ENCODE data around the gene HOXD3.

The HOXD3 gene

DNA sequence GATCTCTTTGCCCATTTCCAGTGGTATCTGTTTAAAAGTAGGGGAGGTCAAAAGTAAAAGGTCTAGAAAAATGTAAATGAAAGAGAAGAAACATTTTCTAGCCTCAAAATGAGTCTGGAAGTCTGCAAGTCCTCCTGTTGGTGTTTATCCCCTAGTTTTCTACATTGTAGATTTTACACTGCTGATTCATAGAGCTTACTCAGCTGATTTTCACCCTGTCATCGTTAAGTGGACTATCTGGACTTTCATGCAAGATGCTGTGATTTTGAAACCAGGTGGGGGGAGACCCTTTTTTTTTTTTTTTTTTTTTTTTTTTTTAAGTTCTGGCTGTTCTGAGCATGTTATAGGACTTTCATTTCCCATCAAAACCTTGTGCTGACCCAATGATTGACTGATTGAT is 10.3 kb downstream of the HOXD3 start:
- H3K27me3 ChIP-seq (ENCODE audit: insufficient read depth, low read length, poor library complexity): peaks cover 3% of the 10 kb centered on the region
- H2AFZ ChIP-seq (ENCODE audit: low read depth, low read length): no peak overlapping the region
- H3K79me2 ChIP-seq (ENCODE audit: insufficient read depth, low read length): no peaks in the 10 kb centered on the region
- H3K9me3 ChIP-seq (ENCODE audit: insufficient read depth, low read length, severe bottlenecking): no peaks in the 10 kb centered on the region
- no peak overlapping the region for H3K27ac ChIP-seq (ENCODE audit: low read length)
- no peak for TF ChIP-seq EZH2 (IDR thresholded peaks at IDR 0.05; ENCODE audit: borderline replicate concordance, low read depth, low read length, severe bottlenecking)
- TF ChIP-seq, protein P1, sequence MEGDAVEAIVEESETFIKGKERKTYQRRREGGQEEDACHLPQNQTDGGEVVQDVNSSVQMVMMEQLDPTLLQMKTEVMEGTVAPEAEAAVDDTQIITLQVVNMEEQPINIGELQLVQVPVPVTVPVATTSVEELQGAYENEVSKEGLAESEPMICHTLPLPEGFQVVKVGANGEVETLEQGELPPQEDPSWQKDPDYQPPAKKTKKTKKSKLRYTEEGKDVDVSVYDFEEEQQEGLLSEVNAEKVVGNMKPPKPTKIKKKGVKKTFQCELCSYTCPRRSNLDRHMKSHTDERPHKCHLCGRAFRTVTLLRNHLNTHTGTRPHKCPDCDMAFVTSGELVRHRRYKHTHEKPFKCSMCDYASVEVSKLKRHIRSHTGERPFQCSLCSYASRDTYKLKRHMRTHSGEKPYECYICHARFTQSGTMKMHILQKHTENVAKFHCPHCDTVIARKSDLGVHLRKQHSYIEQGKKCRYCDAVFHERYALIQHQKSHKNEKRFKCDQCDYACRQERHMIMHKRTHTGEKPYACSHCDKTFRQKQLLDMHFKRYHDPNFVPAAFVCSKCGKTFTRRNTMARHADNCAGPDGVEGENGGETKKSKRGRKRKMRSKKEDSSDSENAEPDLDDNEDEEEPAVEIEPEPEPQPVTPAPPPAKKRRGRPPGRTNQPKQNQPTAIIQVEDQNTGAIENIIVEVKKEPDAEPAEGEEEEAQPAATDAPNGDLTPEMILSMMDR (IDR thresholded peaks at IDR 0.05; ENCODE audit: borderline replicate concordance, extremely low read depth, low read length, poor library complexity, severe bottlenecking): no peak
- no peaks in the 10 kb centered on the region for H3K4me1 ChIP-seq (ENCODE audit: insufficient read depth, low read length)
- H3K36me3 ChIP-seq (ENCODE audit: insufficient read depth, low read length): no peaks in the 10 kb centered on the region
- no peak for ATAC-seq (ENCODE audit: insufficient read depth, low read depth)
- no peak overlapping the region for H3K9ac ChIP-seq (ENCODE audit: low read depth, low read length)
- no peaks in the 10 kb centered on the region for H4K20me1 ChIP-seq (ENCODE audit: insufficient read depth, low read length)
- DNase-seq: no peak
- H3K4me3 ChIP-seq (ENCODE audit: low read depth in 1 of 2, low read length in 2 of 2): no peak overlapping the region
- H3K4me2 ChIP-seq (ENCODE audit: insufficient read depth, low read length): no peak overlapping the region

DNA sequence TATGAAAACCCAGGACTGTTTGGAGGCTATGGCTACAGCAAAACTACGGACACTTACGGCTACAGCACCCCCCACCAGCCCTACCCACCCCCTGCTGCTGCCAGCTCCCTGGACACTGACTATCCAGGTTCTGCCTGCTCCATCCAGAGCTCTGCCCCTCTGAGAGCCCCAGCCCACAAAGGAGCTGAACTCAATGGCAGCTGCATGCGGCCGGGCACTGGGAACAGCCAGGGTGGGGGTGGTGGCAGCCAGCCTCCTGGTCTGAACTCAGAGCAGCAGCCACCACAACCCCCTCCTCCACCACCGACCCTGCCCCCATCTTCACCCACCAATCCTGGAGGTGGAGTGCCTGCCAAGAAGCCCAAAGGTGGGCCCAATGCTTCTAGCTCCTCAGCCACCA is 12.1 kb downstream of the HOXD3 start:
- DNase-seq (no peak), ATAC-seq (ENCODE audit: insufficient read depth, low read depth) (no peak)
- TF ChIP-seq, protein P1 (IDR thresholded peaks at IDR 0.05; ENCODE audit: borderline replicate concordance, extremely low read depth, low read length, poor library complexity, severe bottlenecking): no peak
- no peak for TF ChIP-seq EZH2 (IDR thresholded peaks at IDR 0.05; ENCODE audit: borderline replicate concordance, low read depth, low read length, severe bottlenecking)
- no peak overlapping the region for H3K27ac ChIP-seq (ENCODE audit: low read length)
- H2AFZ ChIP-seq (ENCODE audit: low read depth, low read length): no peak overlapping the region
- H3K4me2 ChIP-seq (ENCODE audit: insufficient read depth, low read length): no peak overlapping the region
- no peaks in the 10 kb centered on the region for H3K4me1 ChIP-seq (ENCODE audit: insufficient read depth, low read length)
- H4K20me1 ChIP-seq (ENCODE audit: insufficient read depth, low read length): no peaks in the 10 kb centered on the region
- H3K9me3 ChIP-seq (ENCODE audit: insufficient read depth, low read length, severe bottlenecking): no peaks in the 10 kb centered on the region
- no peaks in the 10 kb centered on the region for H3K79me2 ChIP-seq (ENCODE audit: insufficient read depth, low read length)
- H3K36me3 ChIP-seq (ENCODE audit: insufficient read depth, low read length): no peaks in the 10 kb centered on the region
- H3K4me3 ChIP-seq (ENCODE audit: low read depth in 1 of 2, low read length in 2 of 2): no peak overlapping the region
- peaks cover 8% of the 10 kb centered on the region for H3K27me3 ChIP-seq (ENCODE audit: insufficient read depth, low read length, poor library complexity)
- no peak overlapping the region for H3K9ac ChIP-seq (ENCODE audit: low read depth, low read length)

DNA sequence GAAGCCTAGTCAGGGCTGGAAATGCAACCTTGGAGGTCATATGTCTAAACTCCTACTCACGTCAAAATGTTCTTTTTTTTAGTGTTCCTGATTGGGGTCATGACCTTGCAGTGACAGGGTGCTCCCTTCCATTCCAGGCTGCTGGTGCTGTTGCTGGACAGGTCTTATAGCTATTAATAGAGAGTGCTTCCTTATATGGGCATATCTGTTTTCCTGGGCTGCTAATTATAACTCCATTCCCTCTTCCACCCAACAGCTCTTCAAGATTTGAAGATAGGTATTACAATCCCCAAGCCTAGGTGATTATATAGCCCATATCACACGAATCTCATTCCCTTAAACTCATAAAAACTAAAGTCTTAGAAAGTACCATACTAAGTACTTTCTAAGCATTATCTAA is 12.6 kb downstream of the HOXD3 start:
- H2AFZ ChIP-seq (ENCODE audit: low read depth, low read length): no peak overlapping the region
- TF ChIP-seq, protein P1 (IDR thresholded peaks at IDR 0.05; ENCODE audit: borderline replicate concordance, extremely low read depth, low read length, poor library complexity, severe bottlenecking): no peak
- TF ChIP-seq EZH2 (IDR thresholded peaks at IDR 0.05; ENCODE audit: borderline replicate concordance, low read depth, low read length, severe bottlenecking): no peak
- DNase-seq (no peak), ATAC-seq (ENCODE audit: insufficient read depth, low read depth) (no peak)
- H3K36me3 ChIP-seq (ENCODE audit: insufficient read depth, low read length): no peaks in the 10 kb centered on the region
- H3K27me3 ChIP-seq (ENCODE audit: insufficient read depth, low read length, poor library complexity): peaks cover 12% of the 10 kb centered on the region
- no peak overlapping the region for H3K4me2 ChIP-seq (ENCODE audit: insufficient read depth, low read length)
- no peak overlapping the region for H3K27ac ChIP-seq (ENCODE audit: low read length)
- H3K4me3 ChIP-seq (ENCODE audit: low read depth in 1 of 2, low read length in 2 of 2): no peak overlapping the region
- no peaks in the 10 kb centered on the region for H3K4me1 ChIP-seq (ENCODE audit: insufficient read depth, low read length)
- no peaks in the 10 kb centered on the region for H3K79me2 ChIP-seq (ENCODE audit: insufficient read depth, low read length)
- no peaks in the 10 kb centered on the region for H4K20me1 ChIP-seq (ENCODE audit: insufficient read depth, low read length)
- H3K9ac ChIP-seq (ENCODE audit: low read depth, low read length): no peak overlapping the region
- H3K9me3 ChIP-seq (ENCODE audit: insufficient read depth, low read length, severe bottlenecking): no peaks in the 10 kb centered on the region
